Omental fat pad (tissue), 4 donors: ENCODE results near the gene KIRREL2. TPM values are rescaled to one million over a fixed set of nuclear protein-coding genes. Genes with fewer than 3 reads are reported as not detected.
A peak's percentile ranks its signal among the peaks of the same experiment; 100 is the strongest.

ENCODE experiments used
- ATAC-seq: fragments of 150-250 bp; one replicate; pipeline ENCODE4 v1.9.1; 2016; ENCODE audit warnings: mild to moderate bottlenecking, moderate library complexity; ENCODE audit not compliant: low FRiP score
- DNase-seq: peaks from one replicate; pipeline ENCODE4 v3.0.0-alpha.2; 2019; ENCODE audit warnings: low spot score
- CTCF ChIP-seq, 3 donors: fragments of 450-650 bp; IDR thresholded peaks; one replicate each; pipeline ENCODE4 v1.5.1; 2016 to 2017; ENCODE audit warnings: antibody characterized with exemption in 3 of 3, mild to moderate bottlenecking in 3 of 3, moderate library complexity in 2 of 3
- small RNA-seq: library from RNA; depleted of rRNA; stranded (forward); fragments of <200 nt; gene quantifications from one replicate; pipeline ENCODE3, GENCODE V24; 2016
- total RNA-seq, 4 donors: library from RNA; depleted of rRNA; stranded (reverse); fragments of >200 nt; gene quantifications; one replicate each; pipeline ENCODE4 v1.1.0, GENCODE V29; 2016

KIRREL2 gene
- total RNA-seq, 4 donors from 2014 or later: 0.25 to 1.4 (median 0.48) TPM; not detected in 1

- no peak for ATAC-seq
- no peak for TF ChIP-seq CTCF (IDR thresholded peaks at IDR 0.05)
- no peak for DNase-seq
Observed at GRCh38 chr19:35911173-35911572, 54.5 kb downstream of the KIRREL2 start.

GRCh38 chr19:35911790-35912189, 55.1 kb downstream of the KIRREL2 start:
- ATAC-seq (peak; percentile 61), DNase-seq (no peak)
- no peak for TF ChIP-seq CTCF (IDR thresholded peaks at IDR 0.05)

- no peak for ATAC-seq
- DNase-seq: no peak
- no peak for TF ChIP-seq CTCF (IDR thresholded peaks at IDR 0.05)
Observed at GRCh38 chr19:35913589-35913988, 56.9 kb downstream of the KIRREL2 start.

- no peak for ATAC-seq
- no peak for DNase-seq
- no peak for TF ChIP-seq CTCF (IDR thresholded peaks at IDR 0.05)
Observed at GRCh38 chr19:35915443-35915842, 58.7 kb downstream of the KIRREL2 start.

Small RNA genes within 50 kb of the gene (small RNA-seq; reads per million reads assigned to genes)
- gene RN7SL402P: not detected

Other genes with a start within 250 kb of the KIRREL2 start
- 1 to 10 TPM; 4.0 to 7.3 (median 5.1) TPM for gene HAUS5, start 244.2 kb upstream of the KIRREL2 start, total RNA-seq
- gene RBM42, start 227.9 kb upstream of the KIRREL2 start, total RNA-seq: 10 to 100 TPM; 35.0 to 41.7 (median 39.6) TPM
- gene ETV2, start 215.2 kb upstream of the KIRREL2 start, total RNA-seq: under 1 TPM in 2 of 4 donors, not detected in 2; 0.65 to 0.82 TPM
- gene COX6B1, start 208.6 kb upstream of the KIRREL2 start, total RNA-seq: 100 to 1,000 TPM; 391 to 611 (median 538) TPM
- gene UPK1A, start 190.4 kb upstream of the KIRREL2 start, total RNA-seq: under 1 TPM in 1 of 4 donors, not detected in 3; 0.44 TPM
- under 1 TPM in 2 of 4 donors, not detected in 2; 0.47 to 0.72 TPM for gene ZBTB32, start 152.4 kb upstream of the KIRREL2 start, total RNA-seq
- gene KMT2B, start 138.9 kb upstream of the KIRREL2 start, total RNA-seq: 10 to 100 TPM; 11.5 to 28.7 (median 19.8) TPM
- gene IGFLR1, start 114.5 kb upstream of the KIRREL2 start, total RNA-seq: 10 to 100 TPM in 2 of 4 donors, 1 to 10 TPM in 2; 5.8 to 14.8 (median 10.1) TPM
- gene U2AF1L4, start 111.5 kb upstream of the KIRREL2 start, total RNA-seq: 10 to 100 TPM; 18.4 to 23.8 (median 22.9) TPM
- 10 to 100 TPM; 28.1 to 58.6 (median 37.9) TPM for gene PSENEN, start 111.3 kb upstream of the KIRREL2 start, total RNA-seq
- 10 to 100 TPM; 11.3 to 18.3 (median 15.6) TPM for gene LIN37, start 108.3 kb upstream of the KIRREL2 start, total RNA-seq
- gene HSPB6, start 99.9 kb upstream of the KIRREL2 start, total RNA-seq: 100 to 1,000 TPM; 107 to 203 (median 128) TPM
- 1 to 10 TPM; 3.7 to 7.5 (median 5.3) TPM for gene PROSER3, start 98.7 kb upstream of the KIRREL2 start, total RNA-seq
- 1 to 10 TPM in 3 of 4 donors, under 1 TPM in 1; 0.84 to 9.1 (median 2.5) TPM for gene ARHGAP33, start 81.3 kb upstream of the KIRREL2 start, total RNA-seq
- gene PRODH2, start 44.1 kb upstream of the KIRREL2 start, total RNA-seq: not detected
- gene NPHS1, start 4.4 kb upstream of the KIRREL2 start, total RNA-seq: 1 to 10 TPM in 1 of 4 donors, under 1 TPM in 1, not detected in 2; 0.48 to 1.5 TPM
- gene APLP1, start 11.7 kb downstream of the KIRREL2 start, total RNA-seq: 10 to 100 TPM in 1 of 4 donors, 1 to 10 TPM in 3; 1.1 to 10.1 (median 2.3) TPM
- 10 to 100 TPM in 3 of 4 donors, 1 to 10 TPM in 1; 7.4 to 52.7 (median 15.5) TPM for gene NFKBID, start 43.6 kb downstream of the KIRREL2 start, total RNA-seq
- gene HCST, start 45.6 kb downstream of the KIRREL2 start, total RNA-seq: 10 to 100 TPM in 2 of 4 donors, 1 to 10 TPM in 2; 7.6 to 57.0 (median 13.3) TPM
- 100 to 1,000 TPM; 171 to 490 (median 280) TPM for gene TYROBP, start 51.4 kb downstream of the KIRREL2 start, total RNA-seq
- gene LRFN3, start 79.5 kb downstream of the KIRREL2 start, total RNA-seq: 1 to 10 TPM; 3.2 to 8.7 (median 5.3) TPM
- 10 to 100 TPM; 19.0 to 53.8 (median 32.2) TPM for gene SDHAF1, start 138.3 kb downstream of the KIRREL2 start, total RNA-seq
- gene SYNE4, start 151.9 kb downstream of the KIRREL2 start, total RNA-seq: under 1 TPM in 3 of 4 donors, not detected in 1; 0.28 to 0.79 (median 0.50) TPM
- gene ALKBH6, start 157.3 kb downstream of the KIRREL2 start, total RNA-seq: 10 to 100 TPM; 13.6 to 21.8 (median 16.1) TPM
- 10 to 100 TPM in 1 of 4 donors, 1 to 10 TPM in 3; 3.3 to 11.9 (median 8.1) TPM for gene CLIP3, start 176.0 kb downstream of the KIRREL2 start, total RNA-seq
- gene THAP8, start 197.4 kb downstream of the KIRREL2 start, total RNA-seq: 10 to 100 TPM in 2 of 4 donors, 1 to 10 TPM in 2; 2.0 to 10.4 (median 7.6) TPM
- under 1 TPM; 0.31 to 0.95 (median 0.69) TPM for gene WDR62, start 198.0 kb downstream of the KIRREL2 start, total RNA-seq